Transverse colon (tissue), 4 donors: Measurements from ENCODE around the gene CBY2. TPM values are rescaled to one million over a fixed set of nuclear protein-coding genes. Genes with fewer than 3 reads are reported as not detected.
"Not testable (repeated sequence)": the region's sequence is repeated elsewhere in the genome, so short reads cannot be mapped to it uniquely, and the experiment has no call there.

Experiments
- DNase-seq: peaks from one replicate; pipeline ENCODE4 v3.0.0-alpha.2; 2019
- H3K27ac ChIP-seq, 4 donors: fragments of 200-600 bp; sonication (generic); 2 replicates each; pipeline ENCODE4 v1.5.1; 2016 to 2018; ENCODE audit warnings: inconsistent platforms in 4 of 4
- H3K27me3 ChIP-seq: fragments of 200-600 bp; sonication (generic); 2 replicates; pipeline ENCODE4 v1.5.1; 2017; ENCODE audit warnings: inconsistent platforms
- H3K36me3 ChIP-seq, 4 donors: fragments of 200-600 bp; sonication (generic); 2 replicates each; pipeline ENCODE4 v1.5.1; 2017 to 2019; ENCODE audit warnings: inconsistent platforms in 4 of 4
- H3K4me1 ChIP-seq, 4 donors: fragments of 200-600 bp; sonication (generic); 2 replicates each; pipeline ENCODE4 v1.5.1; 2017 to 2020; ENCODE audit warnings: inconsistent platforms in 4 of 4
- H3K4me3 ChIP-seq, 4 donors: fragments of 200-600 bp; sonication (generic); 1 replicate in 1 of 4; 2 replicates in 3 of 4; pipeline versions ENCODE4 v1.5.1 to v1.6.1; 2017 to 2019; ENCODE audit warnings: inconsistent platforms in 4 of 4
- H3K9me3 ChIP-seq, 2 donors: fragments of 200-600 bp; sonication (generic); 2 replicates each; pipeline ENCODE4 v1.5.1; 2017 to 2019; ENCODE audit warnings: inconsistent platforms in 2 of 2
- EP300 ChIP-seq: sonication (generic); formaldehyde crosslinking; IDR thresholded peaks from one replicate; pipeline ENCODE4 v1.6.1; 2017; ENCODE audit warnings: antibody characterized with exemption, low read depth
- POLR2A ChIP-seq: fragments of 450-650 bp; IDR thresholded peaks from one replicate; pipeline ENCODE4 v1.6.1; 2016; ENCODE audit warnings: antibody characterized with exemption, mild to moderate bottlenecking, moderate library complexity
- POLR2AphosphoS5 ChIP-seq, 3 donors: sonication (generic); formaldehyde crosslinking; IDR thresholded peaks; one replicate each; pipeline ENCODE4 v1.6.1; 2016; ENCODE audit warnings: antibody characterized with exemption in 3 of 3
- WGBS, 2 donors: methylation state at CpG; one replicate each; pipeline ENCODE4 v1.1.5; 2018; ENCODE audit warnings: low coverage in 1 of 2; 5-methylcytosine and 5-hydroxymethylcytosine counted together
- in situ Hi-C, 4 donors: fragments of 200-750 bp; cut with MboI; loops; one replicate each; pipeline versions ENCODE4 v1.15.0 to v1.15.1; 2017; ENCODE audit warnings: low sequenced_read_pairs in 3 of 4, low pct_ligation_motif_present in 1 of 4, low pct_unique_long_range_greater_than_20kb in 1 of 4
- intact Hi-C: fragments of 100-400 bp; cut with DNase I; formaldehyde crosslinking; loops from one replicate; pipeline ENCODE4 v1.15.1; 2023; ENCODE audit warnings: low total_unique reads
- total RNA-seq, 4 donors: library from RNA; depleted of rRNA; stranded (reverse); fragments of >200 nt; gene quantifications; one replicate each; pipeline ENCODE4 v1.1.0, GENCODE V29; 2016
- TF ChIP-seq, protein P1 (sequence below), 5 experiments: fragments of 200-600 bp in 3 of 5; fragments of 450-650 bp in 2 of 5; sonication (generic) in 3 of 5; IDR thresholded peaks; 1 replicate in 2 of 5; 2 replicates in 3 of 5; pipeline ENCODE4 v1.5.1; 2016 to 2017; ENCODE audit warnings: antibody characterized with exemption in 5 of 5, inconsistent platforms in 3 of 5, mild to moderate bottlenecking in 2 of 5, moderate library complexity in 1 of 5

The CBY2 gene
- total RNA-seq, 4 donors from 2014 or later: not detected

DNA sequence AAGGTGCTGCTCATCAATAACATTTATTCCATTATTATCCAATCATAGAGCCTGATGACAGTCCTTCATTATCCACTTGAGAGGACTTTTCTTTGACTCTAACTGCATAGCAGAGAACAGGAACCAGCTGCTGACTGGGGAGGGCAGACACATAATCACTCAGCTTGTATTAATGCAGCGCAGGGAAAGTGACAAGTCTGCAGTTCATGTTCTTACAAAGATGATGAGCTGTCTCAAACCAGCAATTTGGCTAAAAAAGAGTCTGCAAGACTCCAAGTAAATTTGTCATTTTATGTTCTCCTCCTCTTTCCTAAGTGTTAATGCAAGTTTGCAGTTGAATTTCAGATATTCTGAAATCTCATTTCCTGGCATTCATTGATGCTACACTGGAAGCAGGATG lies 40.0 kb upstream of the CBY2 start:
- no peak for DNase-seq
- Histone ChIP-seq H3K4me1 (no peaks in the 10 kb centered on the region), H3K36me3 (no peaks in the 10 kb centered on the region), H3K27ac (no peak overlapping the region), H3K27me3 (no peaks in the 10 kb centered on the region), H3K9me3 (no peaks in the 10 kb centered on the region), H3K4me3 (no peak overlapping the region)
- TF ChIP-seq, protein P1, sequence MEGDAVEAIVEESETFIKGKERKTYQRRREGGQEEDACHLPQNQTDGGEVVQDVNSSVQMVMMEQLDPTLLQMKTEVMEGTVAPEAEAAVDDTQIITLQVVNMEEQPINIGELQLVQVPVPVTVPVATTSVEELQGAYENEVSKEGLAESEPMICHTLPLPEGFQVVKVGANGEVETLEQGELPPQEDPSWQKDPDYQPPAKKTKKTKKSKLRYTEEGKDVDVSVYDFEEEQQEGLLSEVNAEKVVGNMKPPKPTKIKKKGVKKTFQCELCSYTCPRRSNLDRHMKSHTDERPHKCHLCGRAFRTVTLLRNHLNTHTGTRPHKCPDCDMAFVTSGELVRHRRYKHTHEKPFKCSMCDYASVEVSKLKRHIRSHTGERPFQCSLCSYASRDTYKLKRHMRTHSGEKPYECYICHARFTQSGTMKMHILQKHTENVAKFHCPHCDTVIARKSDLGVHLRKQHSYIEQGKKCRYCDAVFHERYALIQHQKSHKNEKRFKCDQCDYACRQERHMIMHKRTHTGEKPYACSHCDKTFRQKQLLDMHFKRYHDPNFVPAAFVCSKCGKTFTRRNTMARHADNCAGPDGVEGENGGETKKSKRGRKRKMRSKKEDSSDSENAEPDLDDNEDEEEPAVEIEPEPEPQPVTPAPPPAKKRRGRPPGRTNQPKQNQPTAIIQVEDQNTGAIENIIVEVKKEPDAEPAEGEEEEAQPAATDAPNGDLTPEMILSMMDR (IDR thresholded peaks at IDR 0.05): no peak
- no peak for TF ChIP-seq POLR2AphosphoS5 (IDR thresholded peaks at IDR 0.05)
- TF ChIP-seq POLR2A: no peak
- no peak for TF ChIP-seq EP300
- in situ Hi-C loops: no loop called here
- WGBS, 2 donors: 48 to 100% methylated on average over 1 of the region's 1 CpG
- intact Hi-C loops: no loop called here

DNA sequence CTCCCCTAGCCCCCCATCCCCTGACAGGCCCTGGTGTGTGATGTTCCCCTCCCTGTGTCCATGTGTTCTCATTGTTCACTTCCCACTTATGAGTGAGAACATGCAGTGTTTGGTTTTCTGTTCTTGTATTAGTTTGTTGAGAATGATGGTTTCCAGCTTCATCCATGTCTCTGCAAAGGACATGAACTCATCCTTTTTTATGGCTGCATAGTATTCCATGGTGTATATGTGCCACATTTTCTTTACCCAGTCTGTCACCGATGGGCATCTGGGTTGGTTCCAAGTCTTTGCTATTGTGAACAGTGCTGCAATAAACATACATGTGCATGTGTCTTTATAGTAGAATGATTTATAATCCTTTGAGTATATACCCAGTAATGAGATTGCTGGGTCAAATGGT lies 39.2 kb upstream of the CBY2 start:
- H3K4me1 ChIP-seq, DNase-seq, H3K36me3 ChIP-seq, H3K27me3 ChIP-seq, H3K27ac ChIP-seq, intact Hi-C loops, H3K4me3 ChIP-seq, H3K9me3 ChIP-seq, in situ Hi-C loops: not testable (repeated sequence)
- 95 to 100% methylated on average over 1 of the region's 1 CpG for WGBS, 2 donors

DNA sequence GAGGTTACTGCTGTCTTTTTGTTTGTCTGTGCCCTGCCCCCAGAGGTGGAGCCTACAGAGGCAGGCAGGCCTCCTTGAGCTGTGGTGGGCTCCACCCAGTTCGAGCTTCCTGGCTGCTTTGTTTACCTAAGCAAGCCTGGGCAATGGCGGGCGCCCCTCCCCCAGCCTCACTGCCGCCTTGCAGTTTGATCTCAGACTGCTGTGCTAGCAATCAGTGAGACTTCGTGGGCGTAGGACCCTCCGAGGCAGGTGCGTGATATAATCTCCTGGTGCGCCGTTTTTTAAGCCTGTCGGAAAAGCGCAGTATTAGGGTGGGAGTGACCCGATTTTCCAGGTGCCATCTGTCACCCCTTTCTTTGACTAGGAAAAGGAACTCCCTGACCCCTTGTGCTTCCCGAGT lies 32.5 kb upstream of the CBY2 start:
- H3K27ac ChIP-seq, in situ Hi-C loops, DNase-seq, H3K36me3 ChIP-seq, H3K4me1 ChIP-seq, H3K9me3 ChIP-seq, intact Hi-C loops, H3K27me3 ChIP-seq, H3K4me3 ChIP-seq: not testable (repeated sequence)
- WGBS, 2 donors: 82% methylated on average over 10 of the region's 14 CpGs; no CpG with 5 or more reads in 1 of the 2 donors

DNA sequence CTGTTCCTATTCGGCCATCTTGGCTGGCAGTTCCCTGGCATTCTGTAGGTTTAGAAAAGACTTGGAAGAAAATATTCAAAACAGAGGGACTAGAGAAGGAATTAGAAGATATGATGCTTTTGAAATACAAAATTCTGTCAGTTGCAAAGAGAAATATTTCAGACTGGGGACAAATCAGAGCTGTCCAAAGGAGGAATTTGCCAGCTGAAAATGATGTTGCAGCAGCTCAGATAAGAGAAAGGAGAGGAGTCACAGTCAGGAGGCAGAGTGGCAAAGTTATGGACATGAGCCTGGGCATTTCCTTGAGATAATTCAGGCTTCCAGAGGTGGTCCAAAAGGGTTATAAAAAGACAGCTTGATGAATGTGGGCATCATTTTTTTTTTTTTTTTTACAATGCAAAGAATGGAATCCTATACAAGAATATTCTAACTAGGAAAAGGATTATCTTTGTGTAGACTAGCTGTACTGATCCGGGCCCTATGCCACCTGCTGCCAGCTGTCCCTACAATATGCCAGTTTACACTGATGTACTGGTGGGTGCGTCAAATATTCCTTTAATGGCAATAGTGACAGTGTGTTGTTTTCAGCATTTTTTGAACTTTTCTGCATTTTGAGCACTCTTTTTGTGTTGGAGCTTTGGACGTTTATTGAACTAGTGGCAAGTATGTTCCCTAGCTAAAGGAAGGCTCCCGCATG lies 31.8 kb upstream of the CBY2 start:
- in situ Hi-C loops (no loop called here), intact Hi-C loops (no loop called here)
- no peak overlapping the region for H3K4me3 ChIP-seq
- H3K27me3 ChIP-seq: no peaks in the 10 kb centered on the region
- TF ChIP-seq POLR2A: no peak
- TF ChIP-seq POLR2AphosphoS5 (IDR thresholded peaks at IDR 0.05): no peak
- no peak for TF ChIP-seq EP300
- TF ChIP-seq, protein P1 (IDR thresholded peaks at IDR 0.05): no peak
- H3K27ac ChIP-seq: no peak overlapping the region
- DNase-seq: no peak
- 89 to 100% methylated on average over 4 to 5 of the region's 5 CpGs for WGBS, 2 donors
- H3K4me1 ChIP-seq: no peaks in the 10 kb centered on the region
- H3K9me3 ChIP-seq: no peaks in the 10 kb centered on the region
- no peaks in the 10 kb centered on the region for H3K36me3 ChIP-seq

DNA sequence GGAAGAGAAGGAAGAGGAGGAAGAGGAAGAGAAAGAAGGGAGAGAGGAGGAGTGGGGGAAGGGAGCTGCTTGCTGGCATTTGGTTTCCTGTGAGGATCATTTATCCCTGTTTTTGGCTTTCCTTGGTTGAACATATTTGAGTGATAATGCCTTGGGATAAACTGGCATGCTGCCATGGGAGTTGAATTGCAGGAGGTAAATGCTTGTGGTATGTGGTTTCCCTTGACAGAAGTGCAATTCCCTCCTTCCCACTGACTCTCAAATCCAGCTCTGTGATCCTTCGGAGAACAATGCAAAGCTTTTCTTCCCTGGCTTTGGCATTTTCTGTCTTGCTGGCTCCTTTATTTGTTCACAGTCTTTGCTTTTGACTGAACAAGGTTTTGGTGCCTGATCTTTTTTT lies 27.2 kb upstream of the CBY2 start:
- H3K27me3 ChIP-seq: no peaks in the 10 kb centered on the region
- WGBS, 2 donors: 63 to 80% methylated on average over 1 of the region's 1 CpG
- no peaks in the 10 kb centered on the region for H3K9me3 ChIP-seq
- H3K4me3 ChIP-seq: no peak overlapping the region
- no peak overlapping the region for H3K27ac ChIP-seq
- in situ Hi-C loops (no loop called here), intact Hi-C loops (no loop called here)
- TF ChIP-seq POLR2A (no peak), POLR2AphosphoS5 (IDR thresholded peaks at IDR 0.05) (no peak), EP300 (no peak)
- TF ChIP-seq, protein P1 (IDR thresholded peaks at IDR 0.05): no peak
- H3K36me3 ChIP-seq: no peaks in the 10 kb centered on the region
- H3K4me1 ChIP-seq: no peaks in the 10 kb centered on the region
- DNase-seq: no peak
